ENCODE results near the gene PRR33. TPM values are rescaled to one million over a fixed set of nuclear protein-coding genes. Genes with fewer than 3 reads are reported as not detected.

Gene PRR33
- polyA plus RNA-seq, 2 of the 4 experiments (the other 2 are of a cell fraction), result not detected

GRCh38 chr11:1939006-1939625 lies 47.4 kb upstream of the PRR33 start:
- DNase-seq (ENCODE audit: low read depth in 1 of 2, low spot score in 1 of 2) (no peak), FAIRE-seq (no peak), ATAC-seq (peak in 1 of 2 experiments; percentile 37; a peak in 2 of 6 replicates)
- Histone ChIP-seq H3K4me2 (no peak overlapping the region), H3K9me3 (no peaks in the 10 kb centered on the region), H3K4me1 (no peaks in the 10 kb centered on the region), H3K27ac (no peak overlapping the region), H3K4me3 (no peak overlapping the region)
- WGBS (ENCODE audit: missing lambda C conversion rate), result 39% methylated on average over 20 of the region's 23 CpGs
- TF ChIP-seq HOXB13 (CRISPR knock-in tag; IDR thresholded peaks at IDR 0.05; ENCODE audit: low read depth) (no peak), MAZ (IDR thresholded peaks at IDR 0.05; ENCODE audit: borderline replicate concordance, low read depth, low read length) (no peak), EHMT2 (IDR thresholded peaks at IDR 0.05; ENCODE audit: low read depth) (no peak), RCOR1 (IDR thresholded peaks at IDR 0.05; ENCODE audit: low read depth, low read length) (no peak), CHD4 (IDR thresholded peaks at IDR 0.05; ENCODE audit: borderline replicate concordance) (no peak), RFX5 (IDR thresholded peaks at IDR 0.05) (no peak), ELK1 (IDR thresholded peaks at IDR 0.05; ENCODE audit: low read depth, low read length) (no peak), TP53 (CRISPR knock-in tag; IDR thresholded peaks at IDR 0.05) (no peak), SMC3 (IDR thresholded peaks at IDR 0.05) (no peak), REST (IDR thresholded peaks at IDR 0.05) (no peak), CHD2 (IDR thresholded peaks at IDR 0.05; ENCODE audit: low read length, partially characterized antibody) (no peak), ZC3H11A (IDR thresholded peaks at IDR 0.05) (no peak), SREBF2 (IDR thresholded peaks at IDR 0.05) (no peak), HDAC2 (IDR thresholded peaks at IDR 0.05) (no peak)
- ChIA-PET POLR2A (no interaction called here), CTCF (interaction anchor here (1.0 kb wide), 1 partner anchor 22 kb away, joined by 3 read pairs; no protein-coding TSS in a partner anchor)

- Histone ChIP-seq H3K9me3 (no peaks in the 10 kb centered on the region), H3K4me2 (no peak overlapping the region), H3K27ac (no peak overlapping the region), H3K4me3 (no peak overlapping the region), H3K4me1 (no peaks in the 10 kb centered on the region)
- TF ChIP-seq TP53 (CRISPR knock-in tag; IDR thresholded peaks at IDR 0.05), result no peak
- no peak for TF ChIP-seq EHMT2 (IDR thresholded peaks at IDR 0.05; ENCODE audit: low read depth)
- no peak for TF ChIP-seq RAD21 (conservative IDR thresholded peaks at IDR 0.05 in 1 of 2, IDR thresholded peaks at IDR 0.05 in 1 of 2)
- TF ChIP-seq HOXB5 (CRISPR knock-in tag; IDR thresholded peaks at IDR 0.05), result no peak
- no peak for TF ChIP-seq RNF2 (IDR thresholded peaks at IDR 0.05; ENCODE audit: borderline replicate concordance, low read depth)
- TF ChIP-seq ZSCAN20 (CRISPR knock-in tag; IDR thresholded peaks at IDR 0.05), result no peak
- no peak for TF ChIP-seq ZFP36 (IDR thresholded peaks at IDR 0.05; ENCODE audit: borderline replicate concordance, partially characterized antibody)
- no peak for TF ChIP-seq CHD4 (IDR thresholded peaks at IDR 0.05; ENCODE audit: borderline replicate concordance)
- no peak for TF ChIP-seq NPAS2 (CRISPR knock-in tag; IDR thresholded peaks at IDR 0.05; ENCODE audit: borderline replicate concordance)
- TF ChIP-seq ZNF302 (CRISPR knock-in tag; IDR thresholded peaks at IDR 0.05), result no peak
- no peak for TF ChIP-seq HDAC2 (IDR thresholded peaks at IDR 0.05)
- peak in 1 of 2 experiments; percentile 13; a peak in 3 of 6 replicates for ATAC-seq
- 81% methylated on average over 27 of the region's 27 CpGs for WGBS (ENCODE audit: missing lambda C conversion rate)
- ChIA-PET POLR2A (no interaction called here), CTCF (interaction anchor here (1.0 to 1.3 kb wide), 2 partner anchors 21 to 245 kb away, joined by 3 to 4 read pairs; no protein-coding TSS in a partner anchor)
- FAIRE-seq, result no peak
- no peak for DNase-seq (ENCODE audit: low read depth in 1 of 2, low spot score in 1 of 2)
Measured at GRCh38 chr11:1938343-1939005, 46.8 kb upstream of the PRR33 start.

Data from A549 (cell line).